Gastrocnemius medialis (tissue), 4 donors: ENCODE results near the gene SSR1. TPM values are rescaled to one million over a fixed set of nuclear protein-coding genes. Genes with fewer than 3 reads are reported as not detected.
"Not testable (repeated sequence)": the region's sequence is repeated elsewhere in the genome, so short reads cannot be mapped to it uniquely, and the experiment has no call there.

Experiments used
- ATAC-seq, 2 donors: fragments of 150-250 bp; one replicate each; pipeline ENCODE4 v1.9.1; 2016
- DNase-seq, 2 donors: peaks; one replicate each; pipeline ENCODE4 v3.0.0-alpha.2; 2019
- H3K27ac ChIP-seq, 4 donors: fragments of 200-600 bp; sonication (generic); 1 replicate in 1 of 4; 2 replicates in 3 of 4; pipeline ENCODE4 v1.5.1; 2016 to 2018; ENCODE audit warnings: mild to moderate bottlenecking in 2 of 4, moderate library complexity in 1 of 4
- H3K27me3 ChIP-seq, 3 donors: fragments of 200-600 bp; sonication (generic) in 2 of 3; 1 replicate in 1 of 3; 2 replicates in 2 of 3; pipeline versions ENCODE4 v1.5.1 to v1.6.0; 2016 to 2019; ENCODE audit warnings: mild to moderate bottlenecking in 1 of 3, moderate library complexity in 1 of 3
- H3K36me3 ChIP-seq, 2 donors: fragments of 200-600 bp; sonication (generic) in 1 of 2; one replicate each; pipeline ENCODE4 v1.5.1; 2017 to 2018
- H3K4me1 ChIP-seq, 2 donors: fragments of 200-600 bp; sonication (generic) in 1 of 2; one replicate each; pipeline ENCODE4 v1.5.1; 2016 to 2017; ENCODE audit warnings: mild to moderate bottlenecking in 2 of 2
- H3K4me3 ChIP-seq, 4 donors: fragments of 200-600 bp; sonication (generic) in 3 of 4; 1 replicate in 1 of 4; 2 replicates in 3 of 4; pipeline ENCODE4 v1.5.1; 2016 to 2019; ENCODE audit warnings: mild to moderate bottlenecking in 2 of 4
- H3K9me3 ChIP-seq, 3 donors: fragments of 200-600 bp; sonication (generic) in 2 of 3; 1 replicate in 1 of 3; 2 replicates in 2 of 3; pipeline ENCODE4 v1.5.1; 2016 to 2019
- CTCF ChIP-seq, 5 experiments: fragments of 450-650 bp in 3 of 5; fragments of 200-600 bp in 2 of 5; sonication (generic) in 2 of 5; IDR thresholded peaks in 4 of 5; conservative IDR thresholded peaks in 1 of 5; 1 replicate in 4 of 5; 2 replicates in 1 of 5; pipeline ENCODE4 v1.5.1; 2016 to 2019; ENCODE audit warnings: antibody characterized with exemption in 5 of 5, mild to moderate bottlenecking in 3 of 5, moderate library complexity in 3 of 5
- POLR2A ChIP-seq, 2 donors: fragments of 450-650 bp; IDR thresholded peaks; one replicate each; pipeline ENCODE4 v1.6.1; 2017; ENCODE audit warnings: antibody characterized with exemption in 2 of 2, mild to moderate bottlenecking in 2 of 2, moderate library complexity in 2 of 2
- in situ Hi-C, 4 donors: fragments of 200-750 bp; cut with MboI; loops; one replicate each; pipeline versions ENCODE4 v1.15.0 to v1.8.0; 2017; ENCODE audit warnings: low sequenced_read_pairs in 4 of 4
- intact Hi-C: fragments of 100-400 bp; cut with DNase I; formaldehyde crosslinking; loops from one replicate; pipeline ENCODE4 v1.15.1; 2023; ENCODE audit warnings: low total_unique reads
- total RNA-seq, 4 donors: library from RNA; depleted of rRNA; stranded (reverse); fragments of >200 nt; gene quantifications; one replicate each; pipeline versions ENCODE4 v1.1.0 to v1.2.3, GENCODE V29; 2016

Gene SSR1
- total RNA-seq, 4 donors from 2014 or later = 11.8 to 36.8 (median 18.6) TPM

GRCh38 chr6:7268362-7268761 is 44.6 kb downstream of the SSR1 start:
- H3K9me3 ChIP-seq = no peaks in the 10 kb centered on the region
- H3K4me1 ChIP-seq = no peaks in the 10 kb centered on the region
- no peak overlapping the region for H3K27ac ChIP-seq
- no peaks in the 10 kb centered on the region for H3K27me3 ChIP-seq
- DNase-seq (no peak), ATAC-seq (no peak)
- no peak for TF ChIP-seq POLR2A (IDR thresholded peaks at IDR 0.05)
- TF ChIP-seq CTCF (IDR thresholded peaks at IDR 0.05 in 4 of 5, conservative IDR thresholded peaks at IDR 0.05 in 1 of 5) = no peak
- in situ Hi-C loops (no loop called here), intact Hi-C loops (no loop called here)
- H3K36me3 ChIP-seq = no peaks in the 10 kb centered on the region
- no peak overlapping the region for H3K4me3 ChIP-seq

- H3K36me3 ChIP-seq = no peaks in the 10 kb centered on the region
- intact Hi-C loops = no loop called here
- H3K4me3 ChIP-seq = no peak overlapping the region
- no peak for DNase-seq
- H3K27ac ChIP-seq = no peak overlapping the region
- ATAC-seq = no peak
- H3K9me3 ChIP-seq = no peaks in the 10 kb centered on the region
- TF ChIP-seq CTCF (IDR thresholded peaks at IDR 0.05 in 4 of 5, conservative IDR thresholded peaks at IDR 0.05 in 1 of 5) (no peak), POLR2A (IDR thresholded peaks at IDR 0.05) (no peak)
- H3K4me1 ChIP-seq = no peaks in the 10 kb centered on the region
- H3K27me3 ChIP-seq = no peaks in the 10 kb centered on the region
- in situ Hi-C loops = no loop called here
These were observed 45.4 kb downstream of the SSR1 start for GRCh38 chr6:7267466-7268091.

- no peaks in the 10 kb centered on the region for H3K9me3 ChIP-seq
- no peaks in the 10 kb centered on the region for H3K36me3 ChIP-seq
- no peak for ATAC-seq
- intact Hi-C loops (no loop called here), in situ Hi-C loops (no loop called here)
- no peak for DNase-seq
- no peak overlapping the region for H3K27ac ChIP-seq
- no peaks in the 10 kb centered on the region for H3K27me3 ChIP-seq
- H3K4me1 ChIP-seq = no peaks in the 10 kb centered on the region
- TF ChIP-seq POLR2A (IDR thresholded peaks at IDR 0.05) (no peak), CTCF (IDR thresholded peaks at IDR 0.05 in 4 of 5, conservative IDR thresholded peaks at IDR 0.05 in 1 of 5) (no peak)
- no peak overlapping the region for H3K4me3 ChIP-seq
These were observed 45.9 kb downstream of the SSR1 start for GRCh38 chr6:7267071-7267465.

- H3K4me3 ChIP-seq, H3K27ac ChIP-seq, ATAC-seq, H3K9me3 ChIP-seq, intact Hi-C loops, in situ Hi-C loops, DNase-seq, H3K27me3 ChIP-seq, H3K36me3 ChIP-seq: not testable (repeated sequence)
- H3K4me1 ChIP-seq = peaks cover 6 to 12% of the 10 kb centered on the region in 2 donors
These were observed 47.6 kb downstream of the SSR1 start for GRCh38 chr6:7265385-7265726.

DNA sequence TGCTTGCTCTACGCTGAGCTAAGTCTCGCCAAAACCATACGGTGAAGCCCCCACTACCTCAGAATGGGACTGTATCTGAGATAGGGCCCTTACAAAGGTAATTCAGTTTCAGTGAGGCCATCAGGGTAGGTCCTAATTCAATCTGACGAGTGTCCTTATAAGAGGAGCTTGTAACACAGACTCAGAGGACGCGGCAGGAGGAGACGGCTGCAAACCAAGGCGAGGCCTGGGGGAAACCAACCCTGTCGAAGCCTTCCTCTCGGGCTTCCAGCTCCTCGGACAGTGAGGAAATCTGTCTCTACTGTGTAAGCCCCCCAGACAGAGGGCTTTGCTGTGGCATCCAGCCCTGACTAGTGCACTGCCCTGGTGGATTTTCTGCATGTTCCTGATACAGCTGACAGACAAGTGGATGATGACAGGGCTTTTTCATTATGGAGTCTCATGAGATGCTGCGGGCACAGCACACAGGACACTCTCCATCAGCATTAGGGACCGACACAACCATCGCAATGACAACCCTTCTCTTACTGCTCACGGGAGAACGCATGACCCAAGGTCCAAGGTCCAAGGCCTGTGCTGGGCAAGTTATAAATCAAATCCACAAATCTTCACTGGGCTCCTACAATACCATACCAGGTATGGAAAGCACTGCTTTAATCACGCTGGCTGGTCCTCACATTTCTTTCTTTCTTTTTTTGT is 48.2 kb downstream of the SSR1 start:
- ATAC-seq (no peak), DNase-seq (no peak)
- TF ChIP-seq CTCF (IDR thresholded peaks at IDR 0.05 in 4 of 5, conservative IDR thresholded peaks at IDR 0.05 in 1 of 5) (no peak), POLR2A (IDR thresholded peaks at IDR 0.05) (no peak)
- Histone ChIP-seq H3K9me3 (no peaks in the 10 kb centered on the region), H3K4me1 (peaks cover 7 to 14% of the 10 kb centered on the region in 2 donors), H3K36me3 (no peaks in the 10 kb centered on the region), H3K27ac (no peak overlapping the region), H3K4me3 (no peak overlapping the region), H3K27me3 (no peaks in the 10 kb centered on the region)
- intact Hi-C loops (no loop called here), in situ Hi-C loops (no loop called here)
